Amniotic stem cell (primary cell): Measurements from ENCODE around the gene STK40.

ENCODE experiments used
- DNase-seq: peaks from one replicate; lab custom pipeline; 2025; lab: John Stamatoyannopoulos, UW

STK40 gene

GRCh38 chr1:36398370-36398977, 12.8 kb upstream of the STK40 start:
- DNase-seq, result no peak

DNA sequence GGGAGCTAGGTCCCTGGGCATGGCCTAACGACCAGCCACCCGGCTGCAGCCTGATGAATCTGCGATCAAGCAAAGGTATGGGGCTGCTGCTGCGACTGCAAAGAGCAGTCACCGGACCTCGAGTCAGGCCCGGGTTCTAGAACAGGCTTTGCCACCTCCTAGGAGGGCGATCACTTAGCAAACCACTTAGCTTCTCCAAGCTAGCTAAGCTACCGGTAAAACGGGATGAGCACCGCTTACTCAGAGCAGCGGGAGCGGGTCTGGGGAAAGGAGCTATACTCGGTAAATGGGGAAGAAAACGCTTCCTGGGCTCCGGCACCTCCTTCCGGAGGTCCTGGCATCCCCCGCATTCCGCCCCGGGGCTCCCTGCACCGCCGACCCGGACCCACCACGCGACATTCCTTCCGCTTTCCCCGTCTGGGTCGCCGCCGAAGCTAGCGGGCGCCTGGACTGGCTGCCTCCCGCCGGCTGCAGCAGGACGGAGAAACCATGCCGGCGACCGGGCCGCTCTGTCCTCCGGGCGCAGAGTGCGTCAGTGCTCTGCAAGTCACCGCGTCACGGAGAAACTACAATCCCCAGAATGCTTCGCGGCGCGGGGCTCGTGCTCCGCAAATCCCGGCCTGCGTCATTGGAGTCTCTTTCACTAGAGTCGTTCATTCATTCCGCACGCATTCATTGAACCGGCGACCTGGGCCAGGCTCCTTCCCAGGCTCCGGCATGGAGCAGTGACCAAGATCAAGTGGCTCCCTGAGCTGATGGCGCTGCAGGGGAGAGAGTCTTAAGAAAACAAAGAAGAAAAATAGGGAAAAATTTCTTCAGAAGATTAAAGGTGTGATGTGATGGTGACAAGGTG, 11.9 kb upstream of the STK40 start, which contains the start of gene LSM10:
LSM10 (minus strand) TSS at position 531 of the 853 bp plus-strand sequence. CDS start 3,779 bp downstream, outside the sequence.
- peak; percentile 98 for DNase-seq

DNA sequence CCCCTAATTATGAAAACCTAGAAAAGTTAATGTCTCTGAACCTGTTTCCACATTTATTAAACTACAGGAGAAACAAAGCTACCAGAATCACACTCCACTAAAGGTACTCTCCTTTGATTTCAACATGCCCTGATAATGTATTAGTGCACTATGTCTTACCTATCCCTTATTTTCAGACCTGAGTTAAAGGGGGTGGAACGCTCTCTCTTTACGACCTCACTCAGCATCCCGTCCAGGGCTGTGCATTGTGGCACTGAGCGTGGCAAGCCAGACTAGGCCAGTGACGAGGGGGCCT, 11.3 kb upstream of the STK40 start:
- no peak for DNase-seq

DNA sequence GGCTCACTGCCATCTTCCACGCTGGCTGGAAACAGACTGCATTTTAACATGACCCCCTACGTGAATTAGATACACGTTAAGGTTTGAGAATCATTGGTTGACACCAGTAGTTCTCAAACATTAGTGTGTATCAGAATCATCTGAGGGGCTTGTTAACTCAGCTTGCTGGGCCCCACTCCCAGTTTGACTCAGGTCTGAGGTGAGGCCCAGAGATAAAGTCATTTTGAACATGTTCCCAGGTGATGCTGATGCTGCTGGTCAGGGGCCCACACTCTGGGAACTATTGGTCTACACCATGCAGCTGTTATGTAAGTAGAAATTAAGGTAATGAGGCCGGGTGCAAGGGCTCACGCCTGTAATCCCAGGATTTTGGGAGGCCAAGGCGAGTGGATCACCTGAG, 10.6 kb upstream of the STK40 start:
- DNase-seq, result no peak

GRCh38 chr1:36393686-36394085, 8.0 kb upstream of the STK40 start:
- DNase-seq, result no peak

DNA sequence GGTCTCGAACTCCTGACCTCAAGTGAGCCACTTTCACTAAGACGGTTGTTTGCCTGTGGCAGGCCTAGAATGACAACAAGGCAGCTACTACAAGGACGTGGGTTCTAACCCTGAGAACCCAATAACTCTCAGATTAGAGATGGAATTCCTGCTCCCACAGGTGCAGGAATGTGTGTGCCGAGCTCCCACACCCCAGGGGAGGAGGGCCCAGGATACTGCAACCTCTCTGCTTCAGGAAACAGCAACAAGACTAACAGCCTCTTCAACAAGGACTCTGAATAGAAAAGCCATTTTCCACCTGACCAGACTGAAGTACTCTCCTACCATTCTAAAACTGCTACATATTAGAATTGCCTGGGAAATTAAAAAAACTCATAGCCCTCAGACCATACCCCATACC, 7.1 kb upstream of the STK40 start:
- no peak for DNase-seq

DNA sequence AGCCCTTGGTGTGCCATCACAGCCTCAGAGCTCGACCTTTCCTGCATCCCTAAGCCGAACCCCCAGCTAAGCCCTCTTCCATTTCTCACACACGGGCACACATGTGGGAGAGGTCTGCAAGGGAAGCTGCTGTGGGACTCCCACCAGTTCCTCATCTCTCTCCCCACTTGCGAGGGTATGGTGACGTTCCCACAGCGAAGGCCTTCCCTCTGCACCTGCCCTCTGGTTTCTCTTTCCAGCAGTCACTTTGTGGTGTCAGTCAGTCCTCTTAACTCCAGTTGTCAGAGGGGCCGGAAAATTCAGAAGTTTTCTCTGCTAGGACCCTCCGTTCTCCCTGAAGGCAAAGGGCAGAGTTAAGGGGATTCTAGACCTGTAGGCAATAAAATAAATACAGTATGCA, 5.5 kb upstream of the STK40 start:
- DNase-seq, result no peak

GRCh38 chr1:36390411-36390810, 4.7 kb upstream of the STK40 start:
- no peak for DNase-seq

DNA sequence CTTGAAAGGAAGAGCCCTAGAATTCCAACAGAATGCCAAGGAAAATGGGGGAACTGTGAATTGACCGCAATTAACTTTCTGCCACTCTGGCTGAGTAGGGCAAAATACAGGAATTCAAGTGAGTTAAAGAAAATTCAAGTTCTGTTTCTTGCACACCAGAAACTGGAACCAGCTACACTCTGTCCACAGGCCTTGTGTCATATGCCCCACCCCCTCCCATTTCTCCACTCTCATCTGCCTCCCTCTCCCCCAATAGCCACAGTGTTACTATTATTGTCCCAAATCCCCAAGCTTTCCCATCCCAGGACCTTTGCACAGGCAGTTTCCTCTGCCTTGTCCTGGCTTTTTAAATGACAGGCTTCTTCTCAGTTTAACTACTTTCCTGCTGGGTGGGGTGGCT, 4.3 kb upstream of the STK40 start:
- DNase-seq, result no peak

- no peak for DNase-seq
Measured at GRCh38 chr1:36389261-36389660, 3.5 kb upstream of the STK40 start.

- DNase-seq, result peak; percentile 47
Measured at GRCh38 chr1:36387141-36387949, 1.6 kb upstream of the STK40 start.

DNA sequence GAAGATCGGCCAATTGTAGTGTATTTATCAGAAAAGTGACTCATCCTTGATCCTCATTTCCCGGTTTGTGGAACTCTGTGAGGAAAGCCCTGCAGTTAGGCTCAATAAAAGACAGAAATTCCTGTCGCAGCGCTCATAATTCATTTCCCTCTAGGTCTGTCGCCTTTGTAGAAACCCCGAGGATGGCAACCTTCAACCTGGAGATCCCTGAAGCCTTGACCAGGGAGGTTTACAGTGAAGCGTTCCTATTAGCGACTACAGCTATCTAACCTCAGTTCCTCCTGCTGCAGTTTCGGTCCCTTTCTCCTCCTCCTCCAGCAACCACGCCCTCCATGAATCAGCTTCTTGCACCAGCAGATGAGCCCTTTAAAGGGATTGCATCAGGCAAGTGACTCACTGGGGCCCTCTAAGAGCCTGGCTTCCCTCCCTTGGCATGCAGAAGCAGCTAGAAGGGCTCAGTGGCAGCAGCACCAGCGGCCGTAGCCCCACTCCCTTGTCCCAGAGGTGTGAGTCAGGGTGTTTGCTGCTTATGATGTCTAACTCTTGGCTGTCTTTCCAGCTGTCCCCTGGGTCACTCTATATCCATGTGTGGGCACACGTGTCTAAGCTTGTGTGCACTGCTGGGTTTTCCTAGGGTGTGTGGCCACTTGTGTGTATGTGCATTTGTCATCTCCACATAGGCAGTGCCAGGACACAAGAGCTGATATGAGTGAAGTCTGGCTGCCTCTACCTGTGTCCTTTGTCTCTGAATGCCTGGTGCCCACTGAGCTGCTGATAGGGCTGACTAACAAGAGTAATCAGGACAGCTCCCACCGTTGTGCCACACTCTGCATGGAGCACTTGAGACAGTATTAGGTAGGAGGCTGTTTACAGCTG, 779 bp upstream of the STK40 start:
- peak; percentile 99 for DNase-seq

- DNase-seq, result no peak
Measured at GRCh38 chr1:36384542-36385409, 948 bp downstream of the STK40 start.

DNA sequence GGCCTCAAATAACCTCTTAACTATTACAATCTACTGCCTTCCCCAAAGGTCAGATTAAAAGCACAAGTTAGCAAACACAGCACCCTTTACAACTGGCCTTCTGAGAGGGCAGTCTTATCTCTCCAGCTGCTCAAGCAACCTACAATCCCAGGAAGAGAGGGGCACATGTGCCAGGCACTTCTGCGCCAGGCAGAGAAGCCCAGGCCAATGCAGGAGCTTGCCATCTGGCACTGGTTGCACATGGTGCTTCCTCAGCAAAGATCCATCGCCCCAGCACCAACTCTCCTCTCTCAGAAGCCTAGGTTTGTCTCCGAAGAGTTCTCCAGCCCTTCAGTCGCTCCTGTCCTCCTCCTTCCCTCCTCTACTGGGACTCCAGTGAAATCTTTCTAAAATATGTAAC, 2.5 kb downstream of the STK40 start:
- no peak for DNase-seq

GRCh38 chr1:36382669-36383068, 3.1 kb downstream of the STK40 start:
- DNase-seq, result no peak

DNA sequence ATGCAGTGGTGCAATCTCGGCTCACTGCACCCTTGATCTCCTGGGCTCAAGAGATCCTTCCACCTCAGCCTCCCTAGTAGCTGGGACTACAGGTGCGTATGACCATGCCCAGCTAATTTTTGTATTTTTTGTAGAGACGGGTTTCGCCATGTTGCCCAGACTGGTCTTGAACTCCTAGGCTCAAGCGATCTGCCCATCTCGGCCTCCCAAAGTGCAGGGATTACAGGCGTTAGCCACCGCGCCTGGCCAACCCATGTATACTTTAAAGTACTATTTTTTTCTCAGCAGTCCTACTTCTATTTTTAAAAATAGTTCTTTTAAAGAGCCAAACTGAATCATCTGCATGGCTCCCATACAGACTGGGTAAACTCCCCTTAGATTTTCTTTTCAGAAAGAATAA, 3.5 kb downstream of the STK40 start:
- DNase-seq, result no peak

DNA sequence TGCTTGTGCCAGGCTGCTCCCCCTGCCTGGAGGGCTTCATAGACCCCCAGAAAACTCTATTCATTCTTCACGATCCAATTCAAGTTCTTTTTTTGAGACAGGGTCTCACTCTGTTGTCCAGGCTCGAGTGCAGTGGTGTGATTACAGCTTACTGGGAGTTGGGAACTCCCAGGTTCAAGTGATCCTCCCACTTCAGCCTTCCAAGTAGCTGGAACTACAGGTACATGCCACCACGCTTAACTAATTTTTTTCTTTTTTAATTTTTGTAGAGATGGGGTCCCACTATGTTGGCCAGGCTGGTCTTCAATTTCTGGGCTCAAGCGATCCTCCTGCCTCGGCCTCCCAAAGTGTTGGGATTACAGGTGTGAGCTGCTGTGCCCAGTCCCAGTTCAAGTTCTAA, 4.3 kb downstream of the STK40 start:
- DNase-seq, result no peak

GRCh38 chr1:36380782-36381181, 4.9 kb downstream of the STK40 start:
- DNase-seq, result no peak

DNA sequence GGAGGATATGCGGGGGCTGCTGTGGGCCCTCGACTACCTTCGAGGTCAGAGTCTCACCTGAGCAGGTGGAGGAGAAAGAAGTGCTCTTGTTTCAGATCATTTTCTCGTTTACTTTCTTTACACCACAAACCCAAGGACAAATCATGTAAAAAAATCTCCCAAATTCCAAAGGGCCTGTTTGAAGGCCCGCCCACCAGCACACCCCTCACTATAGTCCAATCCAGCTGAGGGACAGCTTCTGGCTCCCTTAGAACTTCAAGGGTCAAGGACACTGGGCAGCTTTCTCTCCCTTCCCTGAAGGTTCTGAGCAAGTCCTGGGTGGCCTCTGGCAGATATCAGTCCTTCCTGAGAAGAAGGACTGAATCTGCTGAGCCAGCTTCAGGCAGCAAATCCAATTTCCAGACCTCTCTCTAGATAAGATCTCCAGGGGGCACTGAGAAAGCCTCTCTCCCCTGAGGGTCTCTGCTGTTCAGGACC, 5.5 kb downstream of the STK40 start:
- DNase-seq, result no peak

DNA sequence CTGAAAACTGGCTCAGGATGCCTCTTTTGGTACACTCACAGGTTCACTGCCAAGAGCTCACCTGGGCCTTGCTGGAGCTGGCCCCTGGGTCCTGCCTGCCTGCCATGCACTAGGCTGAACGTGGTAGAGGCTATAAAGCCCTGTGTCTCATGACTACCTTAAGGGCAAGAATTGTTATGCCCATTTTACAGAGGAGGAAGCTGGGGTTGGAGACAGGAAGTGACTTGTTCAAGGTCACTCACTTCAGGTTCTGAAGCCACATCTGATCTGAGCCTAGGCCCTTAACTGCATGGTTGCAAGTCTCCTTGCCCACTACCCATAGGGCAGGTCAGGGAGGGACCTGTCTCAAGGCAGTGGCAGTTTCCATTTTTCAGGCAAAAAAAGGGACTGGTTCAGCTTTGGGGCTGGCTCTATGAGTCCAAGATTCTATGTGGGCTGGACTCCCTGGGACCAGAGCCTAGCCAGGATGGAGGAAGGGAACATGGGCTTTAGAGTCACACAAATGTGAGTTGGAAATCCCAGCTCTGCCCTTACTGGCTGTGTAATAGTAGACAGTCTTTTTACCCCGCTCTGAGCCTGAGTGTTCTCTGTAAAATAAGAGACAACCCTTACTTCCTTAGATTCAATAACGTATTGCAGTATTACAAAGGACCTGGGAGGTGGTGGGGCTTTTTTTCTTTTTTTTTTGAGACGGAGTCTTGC, 7.8 kb downstream of the STK40 start:
- no peak for DNase-seq
